Measurements from ENCODE around the gene PARP12. TPM values are rescaled to one million over a fixed set of nuclear protein-coding genes. Genes with fewer than 3 reads are reported as not detected.

PARP12 gene
- total and polyA plus RNA-seq, 10 of the 15 experiments (the other 5 are each of a cell fraction or from before 2014, with no cell fraction given): 0.98 to 51.8 (median 18.0) TPM

DNA sequence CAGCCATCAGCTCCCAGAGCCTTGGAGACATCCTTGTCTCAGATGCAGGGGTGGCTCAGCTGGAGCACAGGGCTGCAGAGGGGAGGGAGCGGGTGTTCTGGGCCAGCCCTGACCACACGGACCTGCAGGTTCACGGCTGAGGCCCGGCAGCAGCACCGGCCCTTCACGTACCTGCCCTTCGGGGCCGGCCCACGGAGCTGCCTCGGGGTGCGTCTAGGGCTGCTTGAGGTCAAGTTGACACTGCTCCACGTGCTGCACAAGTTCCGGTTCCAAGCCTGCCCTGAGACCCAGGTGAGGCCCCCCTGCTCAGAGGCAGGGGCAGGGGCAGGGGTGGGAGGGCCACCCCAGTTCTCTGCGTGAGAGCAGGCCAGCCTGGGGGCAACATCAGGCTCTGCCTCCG, 45.2 kb downstream of the PARP12 start (continued):
- no peak for TF ChIP-seq SUPT20H (IDR thresholded peaks at IDR 0.05; ENCODE audit: borderline replicate concordance, control insufficient read depth, low read depth, low read length)
- TF ChIP-seq TBL1XR1 (IDR thresholded peaks at IDR 0.05; ENCODE audit: low read depth, low read length): no peak
- no peak for TF ChIP-seq MTA3 (IDR thresholded peaks at IDR 0.05; ENCODE audit: borderline replicate concordance, low read length)
- no peak for TF ChIP-seq ZNF622 (IDR thresholded peaks at IDR 0.05)
- TF ChIP-seq MYC (IDR thresholded peaks at IDR 0.05; ENCODE audit: insufficient read depth, insufficient read length, insufficient replicate concordance, low read length, severe bottlenecking): no peak

DNA sequence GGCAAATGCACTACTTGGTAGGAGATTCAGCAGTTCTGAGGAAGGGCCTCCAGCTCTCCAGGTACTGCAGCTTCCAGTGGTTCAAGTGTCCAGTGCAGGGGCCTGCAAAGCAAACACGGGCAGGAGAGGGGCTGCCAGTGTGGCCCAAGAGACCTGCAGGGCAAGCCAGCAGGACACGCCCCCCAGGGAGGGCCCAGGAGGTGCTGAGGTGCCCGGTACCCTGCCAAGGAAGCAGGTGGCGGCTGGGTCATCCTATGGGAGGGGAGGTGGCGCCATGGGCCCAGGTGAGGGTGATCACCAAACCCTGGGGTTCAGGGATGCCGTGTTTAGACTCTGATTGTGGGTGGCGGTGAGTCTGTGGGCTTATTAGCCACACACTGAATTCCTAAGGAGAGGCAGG, 45.7 kb downstream of the PARP12 start:
- Histone ChIP-seq H3K27ac (ENCODE audit: control insufficient read depth, insufficient read depth) (no peak overlapping the region), H3K4me3 (no peak overlapping the region), H4K20me1 (ENCODE audit: control insufficient read depth, insufficient read depth) (no peaks in the 10 kb centered on the region), H2AFZ (ENCODE audit: control insufficient read depth, low read depth, low read length) (no peak overlapping the region), H3K27me3 (replicated peaks in 1 of 2; ENCODE audit: control insufficient read depth in 2 of 2, insufficient read depth in 2 of 2, low read length in 1 of 2) (no peaks in the 10 kb centered on the region; a peak in 1 of 4 replicates), H3K9me3 (replicated peaks; ENCODE audit: control insufficient read depth, insufficient read depth, low read length) (no peaks in the 10 kb centered on the region), H3K4me1 (ENCODE audit: control insufficient read depth, insufficient read depth, low read length) (no peaks in the 10 kb centered on the region), H3K9ac (ENCODE audit: control insufficient read depth, insufficient read depth, low read length) (no peak overlapping the region), H3K79me2 (ENCODE audit: control insufficient read depth, insufficient read depth, low read length) (no peaks in the 10 kb centered on the region), H3K36me3 (ENCODE audit: control insufficient read depth in 2 of 2, insufficient read depth in 2 of 2, low read length in 1 of 2) (no peaks in the 10 kb centered on the region), H3K4me2 (ENCODE audit: control insufficient read depth, insufficient read depth) (no peak overlapping the region)
- FAIRE-seq: no peak
- RAD21 ChIA-PET (ENCODE audit: unreplicated experiment): no interaction called here
- in situ Hi-C loops (cut with MboI) (no loop called here), intact Hi-C loops (cut with micrococcal nuclease; ENCODE audit: unreplicated experiment) (loop anchor here (5.0 kb wide), 1 partner anchor 310 kb away; no protein-coding TSS in a partner anchor)
- no TSS peak for BruUV-seq (replicated peaks)
- ATAC-seq: no peak
- 48% methylated on average over 7 of the region's 7 CpGs for whole genome bisulfite sequencing (ENCODE audit: insufficient coverage, insufficient replicate concordance, low lambda C conversion rate, missing lambda C conversion rate)
- DNase-seq (ENCODE audit: low read depth, low spot score): no peak
- no peak for TF ChIP-seq YBX1 (IDR thresholded peaks at IDR 0.05)
- TF ChIP-seq BHLHE40 (IDR thresholded peaks at IDR 0.05; ENCODE audit: borderline replicate concordance in 1 of 2, low read depth in 2 of 2, low read length in 1 of 2): no peak
- no peak for TF ChIP-seq MTA3 (IDR thresholded peaks at IDR 0.05; ENCODE audit: borderline replicate concordance, low read length)
- TF ChIP-seq MEF2A (IDR thresholded peaks at IDR 0.05; ENCODE audit: insufficient read depth, low read depth, low read length): no peak
- TF ChIP-seq POLR2A (IDR thresholded peaks at IDR 0.05; ENCODE audit: low read depth, low read length): no peak
- TF ChIP-seq MEF2B (IDR thresholded peaks at IDR 0.05; ENCODE audit: partially characterized antibody, poor library complexity, severe bottlenecking): no peak
- POLR2A ChIA-PET: no interaction called here
- CTCF ChIA-PET: interaction anchor here (2.7 kb wide), 1 partner anchor 11 kb away, joined by 11 read pairs; no protein-coding TSS in a partner anchor
- SMC1A ChIA-PET (ENCODE audit: uncharacterized antibody, unreplicated experiment): interaction anchor here (1.4 kb wide), 1 partner anchor 372 kb away, joined by 4 read pairs; no protein-coding TSS in a partner anchor
